Mesenchymal stem cell (in vitro differentiated cells and primary cell): ENCODE measurements around the gene RTP5.
A peak's percentile ranks its signal among the peaks of the same experiment; 100 is the strongest.

ENCODE experiments used
- DNase-seq: peaks from one replicate; pipeline ENCODE4 v3.0.0-alpha.2; 2013
- H2AFZ ChIP-seq: one replicate; pipeline ENCODE4 v1.6.1; 2013; ENCODE audit warnings: low read depth, mild to moderate bottlenecking, control low read depth, inconsistent platforms, low read length, moderate library complexity
- H2AK5ac ChIP-seq: 2 replicates; pipeline ENCODE4 v1.6.1; 2013; ENCODE audit warnings: low read length, moderate library complexity, mild to moderate bottlenecking, inconsistent platforms; ENCODE audit not compliant: severe bottlenecking
- H2BK120ac ChIP-seq: one replicate; pipeline ENCODE4 v1.6.1; 2013; ENCODE audit warnings: low read depth, mild to moderate bottlenecking, inconsistent platforms, low read length, moderate library complexity
- H2BK12ac ChIP-seq, 2 experiments: one replicate each; pipeline ENCODE4 v1.6.1; 2013; ENCODE audit warnings: inconsistent platforms in 2 of 2, low read length in 2 of 2, mild to moderate bottlenecking in 2 of 2, moderate library complexity in 2 of 2, control low read depth in 1 of 2
- H2BK15ac ChIP-seq: one replicate; pipeline ENCODE4 v1.6.1; 2013; ENCODE audit warnings: mild to moderate bottlenecking, low read depth, inconsistent platforms; ENCODE audit not compliant: poor library complexity, severe bottlenecking
- H2BK5ac ChIP-seq: 2 replicates; pipeline ENCODE4 v1.6.1; 2013; ENCODE audit warnings: low read depth, mild to moderate bottlenecking, low read length, control low read depth, inconsistent platforms; ENCODE audit not compliant: poor library complexity, severe bottlenecking
- H3K14ac ChIP-seq, 2 experiments: one replicate each; pipeline ENCODE4 v1.6.1; 2013; ENCODE audit warnings: inconsistent platforms in 2 of 2, low read length in 2 of 2, control low read depth in 1 of 2, mild to moderate bottlenecking in 1 of 2, moderate library complexity in 1 of 2
- H3K18ac ChIP-seq, 2 experiments: one replicate each; pipeline ENCODE4 v1.6.1; 2013; ENCODE audit warnings: inconsistent platforms in 2 of 2, low read length in 2 of 2, control low read depth in 1 of 2, low read depth in 1 of 2, mild to moderate bottlenecking in 1 of 2
- H3K23ac ChIP-seq, 2 experiments: one replicate each; pipeline ENCODE4 v1.6.1; 2013; ENCODE audit warnings: inconsistent platforms in 2 of 2, low read length in 2 of 2, mild to moderate bottlenecking in 2 of 2, moderate library complexity in 2 of 2, control low read depth in 1 of 2
- H3K27ac ChIP-seq: 2 replicates; pipeline ENCODE4 v1.5.1; 2013; ENCODE audit warnings: mild to moderate bottlenecking, moderate library complexity, low read length, control low read depth, inconsistent platforms; ENCODE audit not compliant: poor library complexity, severe bottlenecking
- H3K27me3 ChIP-seq, 2 experiments: 2 replicates each; pipeline versions ENCODE4 v1.6.1 to v1.7.0; 2013; ENCODE audit warnings: low read length in 2 of 2, mild to moderate bottlenecking in 2 of 2, moderate library complexity in 2 of 2, control low read depth in 1 of 2, inconsistent platforms in 1 of 2; ENCODE audit not compliant: control insufficient read depth in 1 of 2, insufficient read depth in 1 of 2
- H3K36me3 ChIP-seq, 2 experiments: 2 replicates each; pipeline versions ENCODE4 v1.6.1 to v1.7.0; 2013; ENCODE audit warnings: low read length in 2 of 2, control low read depth in 1 of 2, inconsistent platforms in 1 of 2, low read depth in 1 of 2, mild to moderate bottlenecking in 1 of 2; ENCODE audit not compliant: insufficient read depth in 2 of 2, control insufficient read depth in 1 of 2
- H3K4ac ChIP-seq, 2 experiments: one replicate each; pipeline ENCODE4 v1.6.1; 2013; ENCODE audit warnings: inconsistent platforms in 2 of 2, low read length in 2 of 2, mild to moderate bottlenecking in 2 of 2, moderate library complexity in 2 of 2, control low read depth in 1 of 2, low read depth in 1 of 2
- H3K4me1 ChIP-seq: 2 replicates; pipeline ENCODE4 v1.6.1; 2013; ENCODE audit warnings: low read depth, low read length, control low read depth; ENCODE audit not compliant: control insufficient read depth, insufficient read depth
- H3K4me2 ChIP-seq: 2 replicates; pipeline ENCODE4 v1.6.1; 2013; ENCODE audit warnings: low read length, mild to moderate bottlenecking, inconsistent platforms; ENCODE audit not compliant: poor library complexity, severe bottlenecking
- H3K4me3 ChIP-seq, 2 experiments: 2 replicates each; pipeline versions ENCODE4 v1.5.1 to v1.7.0; 2013; ENCODE audit warnings: low read length in 2 of 2, mild to moderate bottlenecking in 2 of 2, control low read depth in 1 of 2, low read depth in 1 of 2; ENCODE audit not compliant: insufficient read depth in 1 of 2
- H3K79me1 ChIP-seq: replicated peaks from 2 replicates; pipeline ENCODE4 v1.6.1; 2013; ENCODE audit warnings: mild to moderate bottlenecking, control low read depth, low read length, inconsistent platforms; ENCODE audit not compliant: poor library complexity, severe bottlenecking
- H3K9ac ChIP-seq: 2 replicates; pipeline ENCODE4 v1.7.0; 2013; ENCODE audit warnings: mild to moderate bottlenecking, low read length, moderate library complexity
- H3K9me3 ChIP-seq: 2 replicates; pipeline ENCODE4 v1.7.0; 2013; ENCODE audit warnings: mild to moderate bottlenecking, low read length; ENCODE audit not compliant: control insufficient read depth
- H4K8ac ChIP-seq: one replicate; pipeline ENCODE4 v1.6.1; 2013; ENCODE audit warnings: inconsistent platforms, mild to moderate bottlenecking, low read length, moderate library complexity
- H4K91ac ChIP-seq: one replicate; pipeline ENCODE4 v1.6.1; 2013; ENCODE audit warnings: mild to moderate bottlenecking, low read length, inconsistent platforms
- WGBS: methylation state at CpG from one replicate; pipeline ENCODE4 v1.1.7; 2013; ENCODE audit warnings: mixed read lengths; 5-methylcytosine and 5-hydroxymethylcytosine counted together

The RTP5 gene

DNA sequence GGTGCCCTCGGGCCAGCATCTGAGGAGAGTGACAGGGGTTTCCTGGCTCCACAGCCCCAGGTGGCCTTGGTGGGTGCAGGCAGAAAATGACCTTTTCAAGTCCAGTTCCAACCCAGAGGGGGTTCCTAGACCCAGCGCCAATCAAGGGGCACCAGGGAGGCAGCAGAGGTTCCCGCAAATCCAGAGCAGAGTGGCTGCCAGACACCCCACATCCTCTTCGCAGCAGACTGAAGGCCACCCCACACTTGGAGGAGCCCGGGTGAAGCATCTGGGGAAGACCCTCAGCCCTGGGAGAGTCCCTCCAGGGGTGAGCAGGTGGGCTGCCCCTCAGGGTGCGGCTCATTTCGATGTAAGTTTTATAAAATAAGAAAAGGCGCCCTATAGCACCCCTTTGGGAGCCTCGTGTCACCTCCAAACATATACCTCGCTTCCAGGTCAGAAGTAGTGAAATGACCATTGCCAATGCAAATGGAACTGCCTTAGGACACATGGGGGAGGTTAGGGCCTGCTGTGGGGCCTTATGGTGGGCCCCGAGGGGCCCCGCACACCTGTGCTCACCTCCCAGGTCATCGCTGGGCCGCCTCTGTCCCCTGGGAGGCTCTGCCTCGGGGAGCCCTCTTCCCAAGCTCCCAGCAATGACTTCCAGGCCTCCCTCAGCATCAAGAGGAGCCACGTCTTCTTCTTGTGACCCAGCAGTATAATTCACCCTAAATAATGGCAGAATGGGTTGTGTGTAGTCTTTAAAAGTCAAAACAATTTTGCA lies 11.0 kb downstream of the RTP5 start:
- H3K14ac ChIP-seq = no peak overlapping the region
- H3K4me1 ChIP-seq = peaks cover 18% of the 10 kb centered on the region
- H3K79me1 ChIP-seq = no peaks in the 10 kb centered on the region
- peak overlapping the region; percentile 18 for H4K91ac ChIP-seq
- peaks cover 0 to 4% of the 10 kb centered on the region in 2 experiments for H3K36me3 ChIP-seq
- H2BK12ac ChIP-seq = no peak overlapping the region
- no peak overlapping the region for H2AK5ac ChIP-seq
- no peaks in the 10 kb centered on the region for H3K9me3 ChIP-seq
- no peak overlapping the region for H3K23ac ChIP-seq
- H3K4me3 ChIP-seq = peak overlapping the region; percentile 67 to 83
- H3K27me3 ChIP-seq = no peaks in the 10 kb centered on the region
- peak overlapping the region; percentile 58 for H2AFZ ChIP-seq
- H3K4ac ChIP-seq = no peak overlapping the region
- no peak overlapping the region for H2BK5ac ChIP-seq
- WGBS = 86% methylated on average over 15 of the region's 16 CpGs
- no peak for DNase-seq
- no peak overlapping the region for H3K27ac ChIP-seq
- H3K4me2 ChIP-seq = peak overlapping the region; percentile 98
- H4K8ac ChIP-seq = peak overlapping the region; percentile 86
- no peak overlapping the region for H2BK15ac ChIP-seq
- no peak overlapping the region for H3K18ac ChIP-seq
- no peak overlapping the region for H2BK120ac ChIP-seq
- H3K9ac ChIP-seq = peak overlapping the region; percentile 70

DNA sequence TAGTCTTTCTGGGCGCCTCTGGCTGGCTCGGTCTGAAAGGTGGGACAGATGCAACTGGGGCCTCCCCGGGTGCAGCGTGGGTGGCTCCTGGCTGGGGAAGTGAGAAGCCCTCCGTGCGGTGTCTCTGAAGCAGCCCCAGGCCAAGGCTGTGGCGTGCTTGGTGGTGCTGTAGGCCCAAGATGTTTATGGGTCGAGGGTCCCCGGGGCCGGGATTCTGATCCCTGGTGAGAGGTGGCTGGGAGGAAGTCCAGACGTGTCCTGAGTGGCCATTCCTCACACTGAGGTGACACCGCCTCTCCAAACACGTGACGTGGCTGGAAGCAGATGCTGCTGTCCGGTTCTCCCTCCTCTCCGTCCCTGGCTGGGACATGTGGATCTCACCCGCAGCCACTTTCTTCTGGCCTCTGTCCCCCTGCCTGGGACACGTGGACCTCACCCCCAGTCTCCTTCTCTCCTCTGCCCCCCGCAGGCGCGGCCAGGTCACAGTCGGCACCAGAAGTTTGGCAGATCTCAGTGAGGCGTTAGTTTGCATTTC lies 12.6 kb downstream of the RTP5 start:
- Histone ChIP-seq H4K8ac (no peak overlapping the region), H3K79me1 (no peaks in the 10 kb centered on the region), H3K27me3 (no peaks in the 10 kb centered on the region), H2BK15ac (no peak overlapping the region), H3K4ac (no peak overlapping the region), H3K4me3 (peak overlapping the region in 1 of 2 experiments; percentile 63), H3K4me2 (peak overlapping the region; percentile 4), H3K27ac (no peak overlapping the region), H3K36me3 (peaks cover 0 to 9% of the 10 kb centered on the region in 2 experiments), H2BK5ac (no peak overlapping the region), H3K14ac (no peak overlapping the region), H4K91ac (no peak overlapping the region), H2AFZ (no peak overlapping the region), H2BK12ac (peak overlapping the region in 1 of 2 experiments; percentile 23), H3K9me3 (no peaks in the 10 kb centered on the region), H2BK120ac (no peak overlapping the region), H2AK5ac (no peak overlapping the region), H3K23ac (no peak overlapping the region), H3K9ac (peak overlapping the region; percentile 47), H3K18ac (peak overlapping the region in 1 of 2 experiments; percentile 13), H3K4me1 (peaks cover 18% of the 10 kb centered on the region)
- whole genome bisulfite sequencing = 67% methylated on average over 18 of the region's 23 CpGs
- peak; percentile 9 for DNase-seq

DNA sequence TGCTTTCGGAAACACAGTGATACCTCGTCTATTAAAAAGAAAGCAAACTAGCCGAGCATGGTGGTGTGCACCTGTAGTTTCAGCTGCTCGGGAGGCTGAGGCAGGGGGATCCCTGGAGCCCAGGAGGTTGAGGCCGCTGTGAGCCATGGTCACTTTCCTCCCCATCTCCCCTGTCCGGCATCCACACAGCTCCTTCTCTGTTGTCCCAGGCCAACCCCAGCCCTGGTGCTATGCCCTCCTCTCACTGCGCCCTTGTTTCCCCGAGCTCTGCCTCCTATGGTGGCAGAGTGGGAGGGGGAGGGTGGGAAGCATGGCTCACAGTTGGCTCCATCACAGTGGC lies 15.4 kb downstream of the RTP5 start:
- no peak overlapping the region for H4K91ac ChIP-seq
- H3K27me3 ChIP-seq = no peaks in the 10 kb centered on the region
- H3K18ac ChIP-seq = no peak overlapping the region
- no peak overlapping the region for H2BK12ac ChIP-seq
- DNase-seq = no peak
- H2BK120ac ChIP-seq = no peak overlapping the region
- no peak overlapping the region for H3K14ac ChIP-seq
- peaks cover 0 to 10% of the 10 kb centered on the region in 2 experiments for H3K36me3 ChIP-seq
- WGBS = 94% methylated on average over 6 of the region's 8 CpGs
- H2BK15ac ChIP-seq = no peak overlapping the region
- H3K9ac ChIP-seq = no peak overlapping the region
- no peak overlapping the region for H2AFZ ChIP-seq
- no peak overlapping the region for H2AK5ac ChIP-seq
- H2BK5ac ChIP-seq = no peak overlapping the region
- no peaks in the 10 kb centered on the region for H3K79me1 ChIP-seq
- H4K8ac ChIP-seq = no peak overlapping the region
- H3K4ac ChIP-seq = no peak overlapping the region
- H3K27ac ChIP-seq = no peak overlapping the region
- peaks cover 18% of the 10 kb centered on the region for H3K4me1 ChIP-seq
- H3K4me3 ChIP-seq = no peak overlapping the region
- H3K4me2 ChIP-seq = no peak overlapping the region
- no peaks in the 10 kb centered on the region for H3K9me3 ChIP-seq
- no peak overlapping the region for H3K23ac ChIP-seq

DNA sequence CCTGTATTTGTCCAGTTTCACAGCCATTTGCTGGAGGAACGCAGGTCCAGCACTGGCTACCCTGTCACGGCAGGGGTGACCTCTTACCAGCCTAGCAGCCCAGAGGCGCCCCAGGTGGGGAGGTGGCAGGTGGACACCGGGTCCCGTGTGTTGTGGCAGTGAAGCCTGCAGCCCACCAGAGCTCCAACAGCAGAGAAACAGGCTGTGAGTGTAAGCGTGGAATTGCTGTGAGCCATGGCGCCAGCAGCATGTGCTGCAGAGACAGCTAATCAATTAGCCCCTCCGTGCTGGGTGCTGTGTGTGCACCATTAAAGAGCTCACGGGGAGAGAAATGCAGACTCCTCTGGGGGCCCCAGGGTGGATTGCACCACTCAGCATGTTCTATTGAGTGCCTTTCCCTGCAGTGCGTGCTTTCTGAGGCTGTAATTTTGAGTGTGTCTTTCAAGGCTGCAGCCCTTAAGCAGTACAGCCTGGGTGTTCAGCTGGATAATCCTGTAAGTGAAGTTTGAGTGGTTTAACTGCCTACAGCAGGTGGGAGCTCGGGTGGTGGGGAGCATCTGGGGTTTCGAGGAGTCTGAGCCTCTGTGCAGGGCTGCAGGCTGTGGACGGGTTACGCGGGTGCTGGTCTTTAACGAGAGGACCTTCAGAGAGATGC lies 15.9 kb downstream of the RTP5 start:
- Histone ChIP-seq H3K9me3 (no peaks in the 10 kb centered on the region), H2BK120ac (no peak overlapping the region), H3K9ac (no peak overlapping the region), H2BK5ac (no peak overlapping the region), H3K4me3 (no peak overlapping the region), H3K27me3 (no peaks in the 10 kb centered on the region), H2BK15ac (no peak overlapping the region), H3K23ac (no peak overlapping the region), H2AFZ (no peak overlapping the region), H4K91ac (no peak overlapping the region), H3K4me1 (peaks cover 18% of the 10 kb centered on the region), H2AK5ac (no peak overlapping the region), H3K18ac (no peak overlapping the region), H3K36me3 (peaks cover 0 to 10% of the 10 kb centered on the region in 2 experiments), H4K8ac (no peak overlapping the region), H3K79me1 (no peaks in the 10 kb centered on the region), H3K4ac (no peak overlapping the region), H3K14ac (no peak overlapping the region), H3K4me2 (no peak overlapping the region), H3K27ac (no peak overlapping the region), H2BK12ac (no peak overlapping the region)
- 82% methylated on average over 16 of the region's 16 CpGs for WGBS
- no peak for DNase-seq
